Central memory CD8-positive, alpha-beta T cell (primary cell): ENCODE results near the gene FHL3.

Experiments
- ATAC-seq: fragments of 150-1000 bp; cut with Tn5 transposase; replicated peaks from 2 replicates; pipeline ENCODE4 v1.10.0; 2022; ENCODE audit warnings: mild to moderate bottlenecking, moderate FRiP score, moderate number of reproducible peaks; ENCODE audit not compliant: poor library complexity, severe bottlenecking; ENCODE audit errors: extremely low read depth
- DNase-seq, 2 donors: peaks; one replicate each; pipeline ENCODE4 v3.0.0; 2021; ENCODE audit warnings: low spot score in 2 of 2
- H3K27ac Mint-ChIP-seq: one replicate; pipeline ENCODE4 v1.8.0; 2022; ENCODE audit warnings: low read depth, mild to moderate bottlenecking, moderate library complexity, mixed read lengths
- H3K27me3 Mint-ChIP-seq: one replicate; pipeline ENCODE4 v1.8.0; 2022; ENCODE audit warnings: mixed read lengths
- H3K36me3 Mint-ChIP-seq: one replicate; pipeline ENCODE4 v1.8.0; 2022; ENCODE audit warnings: mild to moderate bottlenecking, moderate library complexity, mixed read lengths; ENCODE audit not compliant: insufficient read depth
- H3K4me1 Mint-ChIP-seq: one replicate; pipeline ENCODE4 v1.8.0; 2022; ENCODE audit warnings: mixed read lengths
- H3K4me3 Mint-ChIP-seq: one replicate; pipeline ENCODE4 v1.8.0; 2022; ENCODE audit warnings: mild to moderate bottlenecking, moderate library complexity, mixed read lengths
- H3K9me3 Mint-ChIP-seq: one replicate; pipeline ENCODE4 v1.8.0; 2022; ENCODE audit warnings: mixed read lengths

Gene FHL3

DNA sequence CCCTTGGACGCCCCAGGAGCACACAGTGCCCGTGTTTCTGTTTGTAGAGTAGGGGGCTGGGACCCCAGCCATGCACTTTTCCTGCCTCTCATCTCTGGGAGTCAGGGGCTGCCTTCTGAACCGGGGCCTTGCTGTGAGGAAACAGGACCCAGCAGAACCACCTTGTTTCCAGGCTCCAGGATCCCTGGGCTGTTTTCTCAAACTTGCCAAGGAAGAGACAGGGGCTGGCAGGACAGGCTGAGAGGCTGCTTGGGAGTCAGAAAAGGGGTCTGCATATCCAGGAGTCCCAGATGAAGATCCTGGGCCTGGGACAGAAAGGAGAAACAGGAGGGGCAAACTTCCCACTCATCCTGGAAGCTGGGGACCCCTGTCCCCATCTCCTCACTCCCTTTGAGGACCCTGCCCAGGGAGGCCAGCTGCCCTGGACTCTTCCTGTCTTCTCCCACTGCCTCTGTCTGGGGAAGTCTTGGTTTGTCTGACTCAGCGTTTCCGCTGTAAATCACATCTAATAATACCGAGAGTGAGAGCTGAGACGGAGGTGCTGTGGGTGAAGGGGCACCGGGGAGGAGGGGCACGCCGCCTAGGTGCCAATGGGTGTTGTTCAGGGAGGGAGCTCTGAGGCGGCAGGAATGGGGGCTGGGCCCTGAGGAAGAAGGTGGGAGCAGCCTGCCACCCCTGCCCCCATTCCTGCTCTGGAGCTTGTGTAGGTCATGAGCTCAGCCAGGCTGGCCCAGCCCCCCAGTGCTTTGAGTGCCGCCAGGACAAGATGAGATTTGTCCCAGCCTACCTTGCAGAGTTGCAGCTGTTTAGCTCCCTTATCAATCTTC lies 24.6 kb upstream of the FHL3 start:
- peak overlapping the region; percentile 83 for H3K27ac Mint-ChIP-seq
- peak overlapping the region; percentile 60 for H3K4me3 Mint-ChIP-seq
- DNase-seq = peak in 1 of 2 donors; percentile 42
- H3K27me3 Mint-ChIP-seq = no peaks in the 10 kb centered on the region
- peaks cover 47% of the 10 kb centered on the region for H3K4me1 Mint-ChIP-seq
- peak; percentile 82 for ATAC-seq
- H3K9me3 Mint-ChIP-seq = no peaks in the 10 kb centered on the region
- peaks cover 8% of the 10 kb centered on the region for H3K36me3 Mint-ChIP-seq

DNA sequence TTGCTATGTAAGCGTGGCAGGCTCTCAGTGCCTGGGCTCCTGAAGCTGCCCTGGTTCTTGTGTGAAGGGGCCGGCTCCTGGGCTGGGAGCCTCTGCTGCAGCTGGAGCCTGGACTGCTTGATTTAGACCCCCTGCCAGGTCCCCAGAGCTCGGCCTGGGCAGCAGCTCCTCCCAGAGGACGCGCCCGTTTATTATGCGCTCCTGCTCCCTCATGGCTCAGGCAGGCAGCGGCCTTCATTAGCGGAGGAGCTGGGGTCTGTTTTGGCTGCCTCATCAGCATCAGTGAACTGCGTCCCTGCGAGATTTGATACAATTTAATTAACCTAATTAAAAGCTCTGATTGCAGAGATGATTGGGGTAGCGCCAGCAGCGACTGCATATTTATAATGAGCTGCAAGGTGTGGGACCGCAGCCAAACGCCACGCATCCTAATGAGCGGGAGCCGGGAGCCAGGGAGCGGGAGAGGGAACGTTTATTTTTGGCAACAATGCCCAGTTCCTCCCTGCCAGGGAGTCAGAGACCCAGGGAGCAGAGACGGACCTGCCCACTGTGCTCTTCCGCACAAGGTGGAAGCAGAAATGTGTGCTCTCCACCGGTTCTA lies 23.9 kb upstream of the FHL3 start:
- Mint-ChIP-seq H3K27me3 (no peaks in the 10 kb centered on the region), H3K4me3 (peak overlapping the region; percentile 60), H3K4me1 (peaks cover 47% of the 10 kb centered on the region), H3K9me3 (no peaks in the 10 kb centered on the region), H3K36me3 (peaks cover 10% of the 10 kb centered on the region), H3K27ac (peak overlapping the region; percentile 83)
- ATAC-seq (no peak), DNase-seq (no peak)

DNA sequence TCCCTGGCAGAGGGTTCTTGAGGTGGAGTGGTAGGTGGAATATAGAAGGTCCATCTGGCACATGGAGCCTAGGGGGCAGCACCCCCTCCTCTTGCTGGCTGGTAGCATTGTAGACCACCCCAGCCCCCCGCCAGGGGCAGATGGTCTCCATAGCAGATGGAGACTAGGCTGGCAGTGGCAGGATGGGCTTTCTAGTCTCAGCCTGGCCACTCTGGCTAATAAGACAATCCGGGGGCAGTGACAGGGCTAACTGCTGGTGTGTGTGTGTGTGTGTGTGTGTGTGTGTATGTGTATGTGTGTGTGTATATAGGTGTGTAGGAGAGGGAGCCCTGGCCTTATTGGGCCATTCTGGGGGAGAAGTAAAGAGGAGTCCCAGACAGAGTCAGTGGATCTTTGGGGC lies 23.4 kb upstream of the FHL3 start:
- Mint-ChIP-seq H3K4me1 (peaks cover 47% of the 10 kb centered on the region), H3K36me3 (peaks cover 14% of the 10 kb centered on the region), H3K27ac (peak overlapping the region; percentile 83), H3K4me3 (no peak overlapping the region), H3K9me3 (no peaks in the 10 kb centered on the region), H3K27me3 (no peaks in the 10 kb centered on the region)
- ATAC-seq = no peak
- no peak for DNase-seq

DNA sequence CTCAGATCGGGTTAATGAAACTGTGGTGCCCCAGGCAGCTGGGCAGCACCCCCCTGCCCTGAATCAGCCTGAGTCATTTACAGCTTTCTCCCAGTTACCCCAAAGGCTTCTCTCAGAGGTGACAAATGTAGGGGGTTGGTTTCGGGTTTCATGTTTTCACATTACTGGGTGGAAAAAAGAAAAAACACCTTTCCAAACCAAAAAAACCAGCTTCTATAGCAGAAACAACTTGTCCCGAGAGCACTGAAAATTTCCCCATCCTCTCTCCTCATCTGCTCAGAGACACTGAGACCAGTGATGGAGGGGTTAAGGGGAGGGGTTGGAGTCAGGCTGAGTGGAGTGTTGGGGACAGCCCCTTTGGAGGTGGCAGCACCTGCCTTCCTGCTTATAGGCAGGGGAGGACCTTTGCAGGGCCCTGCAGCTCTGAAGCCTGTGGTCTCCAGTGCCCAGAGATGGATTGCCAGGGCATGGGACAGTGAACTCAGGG lies 22.8 kb upstream of the FHL3 start:
- Mint-ChIP-seq H3K4me3 (no peak overlapping the region), H3K36me3 (peaks cover 17% of the 10 kb centered on the region), H3K27ac (peak overlapping the region; percentile 83), H3K9me3 (no peaks in the 10 kb centered on the region), H3K27me3 (no peaks in the 10 kb centered on the region), H3K4me1 (peaks cover 47% of the 10 kb centered on the region)
- peak; percentile 61 for ATAC-seq
- DNase-seq = no peak

DNA sequence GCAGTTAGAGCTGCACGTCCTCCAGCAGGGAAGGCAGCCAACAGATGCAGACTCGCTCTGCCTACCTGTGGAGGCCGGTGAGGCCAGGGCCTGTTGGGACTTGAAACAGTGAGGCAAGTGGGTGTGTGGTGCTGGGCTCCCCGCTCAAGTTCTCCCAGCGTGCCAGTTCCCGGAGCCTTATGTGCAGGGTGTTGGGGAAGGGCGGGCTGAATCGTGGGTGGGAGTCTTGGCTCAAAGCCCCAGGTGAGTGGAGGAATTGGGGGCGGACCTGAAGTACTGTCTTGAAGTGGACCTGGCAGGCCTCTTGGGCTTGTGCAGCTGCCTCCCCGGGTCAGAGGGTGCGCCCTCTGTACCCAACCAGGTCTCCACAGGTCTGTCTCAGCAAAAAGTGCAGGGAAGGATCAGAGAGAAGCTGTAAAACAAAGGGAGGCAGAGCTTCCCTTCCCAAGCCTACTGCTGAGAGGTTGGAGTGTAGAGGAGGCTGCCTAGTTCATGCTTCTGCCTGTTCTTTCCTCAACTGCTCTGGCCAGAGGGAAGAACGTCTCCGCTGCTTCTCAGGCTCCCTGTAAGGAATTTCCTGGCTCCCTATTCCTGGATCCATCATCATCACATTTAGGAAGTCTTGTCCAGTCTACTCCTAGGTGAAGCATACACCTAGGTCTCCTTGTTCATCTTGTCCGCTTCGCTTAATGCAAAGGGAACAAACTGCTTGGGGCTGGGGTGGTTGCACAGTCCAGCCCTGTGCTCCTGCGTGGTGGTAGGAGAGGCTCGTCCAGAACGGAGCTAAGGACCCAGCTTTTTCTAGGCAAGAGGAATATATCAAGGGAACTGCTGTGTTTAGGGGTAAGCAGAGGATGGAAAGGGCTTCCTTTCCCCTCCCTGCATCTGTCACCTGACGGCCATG lies 22.1 kb upstream of the FHL3 start:
- Mint-ChIP-seq H3K27me3 (no peaks in the 10 kb centered on the region), H3K27ac (peak overlapping the region; percentile 52), H3K36me3 (peaks cover 22% of the 10 kb centered on the region), H3K4me3 (no peak overlapping the region), H3K9me3 (no peaks in the 10 kb centered on the region), H3K4me1 (peaks cover 47% of the 10 kb centered on the region)
- no peak for ATAC-seq
- DNase-seq = no peak

DNA sequence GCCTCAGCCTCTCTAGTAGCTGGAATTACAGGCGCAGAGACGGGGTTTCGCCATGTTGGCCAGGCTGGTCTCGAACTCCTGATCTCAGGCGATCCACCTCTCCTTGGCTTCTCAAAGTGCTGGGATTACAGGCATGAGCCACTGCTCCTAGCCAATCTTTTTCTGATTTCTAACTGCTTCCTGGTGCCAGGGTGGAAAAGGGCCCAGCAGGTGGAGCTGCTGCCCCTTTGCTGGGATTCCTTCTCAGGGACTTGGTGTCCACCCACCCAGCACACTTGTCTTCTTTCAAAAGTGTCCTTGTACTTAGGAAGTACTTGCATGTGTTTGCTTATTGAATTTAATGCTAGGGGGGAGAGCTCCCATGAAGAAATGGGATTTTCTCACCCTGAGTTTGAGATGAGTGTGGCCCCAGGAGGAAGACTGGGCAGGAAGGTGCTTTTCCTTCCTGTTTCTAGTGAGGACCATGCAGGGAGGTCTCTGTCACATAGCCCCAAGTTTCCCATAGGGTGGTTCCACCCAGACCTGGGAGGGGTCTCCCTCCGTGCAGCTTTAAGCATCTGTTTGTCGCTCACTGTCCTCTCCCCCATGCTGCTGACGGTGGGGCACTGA lies 21.4 kb upstream of the FHL3 start:
- no peaks in the 10 kb centered on the region for H3K9me3 Mint-ChIP-seq
- no peak overlapping the region for H3K27ac Mint-ChIP-seq
- H3K4me3 Mint-ChIP-seq = no peak overlapping the region
- no peak for DNase-seq
- ATAC-seq = no peak
- no peaks in the 10 kb centered on the region for H3K27me3 Mint-ChIP-seq
- peaks cover 47% of the 10 kb centered on the region for H3K4me1 Mint-ChIP-seq
- peaks cover 28% of the 10 kb centered on the region for H3K36me3 Mint-ChIP-seq

DNA sequence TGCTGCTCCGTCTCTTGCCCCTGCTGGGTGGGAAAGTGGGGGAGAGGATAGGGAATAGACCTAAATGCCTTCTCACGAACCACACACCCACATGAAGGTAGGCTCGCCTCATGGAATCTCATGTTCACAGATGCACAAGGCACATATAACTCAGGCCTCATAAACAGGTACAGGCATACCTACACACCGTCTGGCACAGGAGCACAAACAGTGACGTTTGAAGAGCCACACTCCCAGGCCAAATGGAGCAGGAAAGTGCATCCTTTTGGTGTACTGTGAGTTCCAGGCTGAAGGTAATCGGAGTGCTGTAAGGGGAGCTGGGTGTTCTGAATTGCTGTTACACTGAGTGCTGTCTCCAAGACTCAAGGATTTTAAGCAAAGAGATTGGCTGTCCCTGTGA lies 20.4 kb upstream of the FHL3 start:
- DNase-seq = no peak
- no peak for ATAC-seq
- Mint-ChIP-seq H3K36me3 (peaks cover 34% of the 10 kb centered on the region), H3K4me3 (no peak overlapping the region), H3K4me1 (peaks cover 43% of the 10 kb centered on the region), H3K9me3 (no peaks in the 10 kb centered on the region), H3K27ac (no peak overlapping the region), H3K27me3 (no peaks in the 10 kb centered on the region)

DNA sequence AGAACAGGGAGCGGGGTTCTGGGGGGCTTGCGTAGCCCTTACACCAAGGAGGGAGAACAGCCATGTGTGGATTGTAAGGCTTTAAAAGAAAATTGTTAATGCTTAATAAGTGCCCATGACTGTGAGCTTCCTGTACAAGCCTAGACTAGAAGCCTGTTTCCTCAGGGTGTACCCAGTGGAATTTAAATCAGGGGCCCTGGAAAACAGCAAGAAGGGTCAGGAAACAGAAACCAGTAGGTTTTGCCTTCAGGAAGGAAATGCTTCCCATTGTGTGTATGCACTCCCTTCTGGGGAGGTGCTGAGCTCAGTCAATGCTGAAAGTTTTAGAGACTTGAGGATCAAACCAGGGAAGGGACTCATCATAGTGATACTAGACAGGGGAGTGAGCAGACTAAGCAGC lies 19.9 kb upstream of the FHL3 start:
- no peak overlapping the region for H3K4me3 Mint-ChIP-seq
- no peaks in the 10 kb centered on the region for H3K27me3 Mint-ChIP-seq
- no peak for DNase-seq
- ATAC-seq = no peak
- H3K27ac Mint-ChIP-seq = no peak overlapping the region
- H3K4me1 Mint-ChIP-seq = peaks cover 38% of the 10 kb centered on the region
- H3K9me3 Mint-ChIP-seq = no peaks in the 10 kb centered on the region
- peaks cover 39% of the 10 kb centered on the region for H3K36me3 Mint-ChIP-seq

DNA sequence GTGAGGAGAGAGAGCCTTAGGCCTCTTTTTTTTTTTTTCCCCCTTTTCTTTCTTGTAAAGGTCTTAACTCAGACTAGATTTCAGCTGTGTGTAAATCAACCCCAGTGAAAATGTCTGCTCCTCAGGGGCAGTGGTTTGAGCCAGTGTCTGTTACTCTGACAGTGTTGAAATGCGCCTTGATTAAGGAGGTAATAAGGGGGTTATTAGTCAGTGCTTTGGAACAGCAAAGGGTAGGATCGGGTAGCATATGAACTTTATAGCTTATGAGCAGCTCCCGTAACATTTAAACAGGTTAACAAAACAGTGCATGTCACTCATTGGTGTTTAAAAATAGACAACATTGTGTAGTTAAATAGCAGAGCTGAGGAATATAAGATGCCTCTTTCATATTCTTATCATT lies 17.5 kb upstream of the FHL3 start:
- Mint-ChIP-seq H3K36me3 (peaks cover 61% of the 10 kb centered on the region), H3K27me3 (no peaks in the 10 kb centered on the region), H3K4me3 (no peak overlapping the region), H3K27ac (no peak overlapping the region), H3K4me1 (peaks cover 14% of the 10 kb centered on the region), H3K9me3 (no peaks in the 10 kb centered on the region)
- DNase-seq (no peak), ATAC-seq (no peak)

DNA sequence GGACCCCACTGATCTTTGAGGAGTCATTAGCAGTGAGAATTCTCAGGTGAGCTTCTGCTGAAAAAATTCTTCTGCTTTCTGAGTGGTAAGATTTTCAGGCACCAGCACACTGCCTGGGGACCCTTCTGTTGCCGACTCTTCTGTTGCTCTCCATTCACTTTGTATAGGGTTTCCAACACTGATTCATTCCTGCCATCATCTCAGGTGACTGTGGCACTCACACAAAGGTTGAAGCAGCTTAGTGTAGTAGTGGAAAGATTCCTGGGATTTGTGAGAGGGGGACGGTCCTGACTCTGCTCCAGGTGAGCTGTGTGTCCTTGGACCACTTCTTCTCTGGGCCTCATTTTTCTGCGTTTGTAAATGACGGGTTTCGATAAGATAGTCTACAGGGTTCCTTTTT lies 16.7 kb upstream of the FHL3 start:
- H3K36me3 Mint-ChIP-seq = peaks cover 66% of the 10 kb centered on the region
- peaks cover 6% of the 10 kb centered on the region for H3K4me1 Mint-ChIP-seq
- H3K27ac Mint-ChIP-seq = no peak overlapping the region
- no peaks in the 10 kb centered on the region for H3K9me3 Mint-ChIP-seq
- ATAC-seq (no peak), DNase-seq (no peak)
- H3K27me3 Mint-ChIP-seq = no peaks in the 10 kb centered on the region
- no peak overlapping the region for H3K4me3 Mint-ChIP-seq

DNA sequence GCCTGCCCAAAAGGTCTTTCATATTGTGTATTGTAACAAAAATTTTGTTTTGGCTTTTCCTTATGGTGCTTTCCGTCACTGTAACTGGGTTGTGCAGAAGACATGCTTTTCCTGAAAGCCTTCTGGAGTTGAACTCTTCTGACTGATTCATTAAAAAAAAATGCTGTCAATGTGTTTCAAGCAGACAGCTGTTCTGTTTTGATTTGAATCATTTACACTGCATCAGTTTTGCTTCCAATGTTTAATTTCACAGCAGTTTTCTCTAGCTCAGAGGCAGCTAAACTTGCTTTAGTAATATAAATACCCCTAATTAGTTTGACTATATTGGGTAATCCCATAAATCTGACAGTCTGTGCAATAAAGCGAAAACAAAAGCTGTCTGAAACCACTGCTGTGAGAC lies 15.1 kb upstream of the FHL3 start:
- H3K36me3 Mint-ChIP-seq = peaks cover 65% of the 10 kb centered on the region
- DNase-seq = no peak
- no peaks in the 10 kb centered on the region for H3K9me3 Mint-ChIP-seq
- H3K27ac Mint-ChIP-seq = no peak overlapping the region
- H3K27me3 Mint-ChIP-seq = no peaks in the 10 kb centered on the region
- no peak for ATAC-seq
- no peak overlapping the region for H3K4me3 Mint-ChIP-seq
- H3K4me1 Mint-ChIP-seq = no peaks in the 10 kb centered on the region

DNA sequence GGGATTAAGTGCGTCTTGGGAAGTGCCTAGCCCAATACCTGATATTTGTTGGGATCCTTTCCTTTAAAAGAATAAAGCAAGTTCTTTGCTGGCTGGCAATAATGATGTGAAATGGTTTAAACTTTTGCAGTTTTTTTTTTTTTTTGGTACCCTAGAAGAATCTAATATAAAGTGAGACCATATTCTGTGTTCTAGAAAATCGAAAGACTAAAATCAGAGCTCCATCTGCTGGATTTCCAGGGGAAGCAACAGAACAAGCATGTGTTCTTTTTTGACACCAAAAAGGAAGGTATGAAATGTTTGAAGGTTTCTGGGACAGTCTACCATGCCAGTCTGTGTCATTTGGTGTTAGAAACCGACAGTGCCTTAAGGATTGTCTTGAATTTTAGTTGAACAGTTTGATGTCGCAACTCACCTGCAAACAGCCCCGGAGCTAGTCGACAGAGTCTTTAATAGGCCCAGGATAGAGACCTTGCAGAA lies 13.6 kb upstream of the FHL3 start:
- Mint-ChIP-seq H3K27ac (no peak overlapping the region), H3K9me3 (no peaks in the 10 kb centered on the region), H3K36me3 (peaks cover 56% of the 10 kb centered on the region), H3K4me1 (peaks cover 4% of the 10 kb centered on the region), H3K27me3 (no peaks in the 10 kb centered on the region), H3K4me3 (no peak overlapping the region)
- ATAC-seq (peak; percentile 24), DNase-seq (no peak)
